BJ (cell line): ENCODE measurements around the gene ATP11A. TPM values are rescaled to one million over a fixed set of nuclear protein-coding genes. Genes with fewer than 3 reads are reported as not detected.

ENCODE experiments used
- CTCF ChIA-PET: fragments of 350-600 bp; formaldehyde crosslinking; extraction: SDS; loops from one replicate; lab custom pipeline; 2021; ENCODE audit warnings: antibody characterized with exemption, inconsistent platforms; lab: Yijun Ruan, JAX
- POLR2A ChIA-PET: fragments of 300-600 bp; sonication (Branson Sonifier 250); formaldehyde crosslinking; extraction: SDS; loops from one replicate; lab custom pipeline; 2021; ENCODE audit warnings: antibody characterized with exemption; lab: Charles Lee
- DNase-seq: peaks from one replicate; pipeline ENCODE4 v3.0.0-alpha.2; 2011; ENCODE audit warnings: low read depth
- H3K27me3 ChIP-seq: 2 replicates; pipeline ENCODE4 v1.6.0; 2011; ENCODE audit warnings: low read length; ENCODE audit not compliant: control insufficient read depth, insufficient read depth
- H3K36me3 ChIP-seq: 2 replicates; pipeline ENCODE4 v1.5.1; 2011; ENCODE audit warnings: low read length; ENCODE audit not compliant: control insufficient read depth, insufficient read depth
- H3K4me3 ChIP-seq: 2 replicates; pipeline ENCODE4 v1.5.1; 2011; ENCODE audit warnings: low read depth, mild to moderate bottlenecking, control low read depth, low read length
- CTCF ChIP-seq: IDR thresholded peaks from 2 replicates; pipeline ENCODE4 v1.5.1; 2011; ENCODE audit warnings: low read depth, mild to moderate bottlenecking, control low read depth, inconsistent platforms, low read length, moderate library complexity; ENCODE audit not compliant: insufficient read depth
- polyA plus RNA-seq: library from polyadenylated mRNA; depleted of rRNA; stranded (reverse); fragments of >200 nt; gene quantifications from 2 replicates; pipeline ENCODE4 v1.2.3, GENCODE V29; 2011

The ATP11A gene
- polyA plus RNA-seq, 1 experiment = 1.9 TPM

GRCh38 chr13:112852808-112853207, 163.0 kb downstream of the ATP11A start:
- ChIA-PET CTCF (no interaction called here), POLR2A (no interaction called here)
- Histone ChIP-seq H3K36me3 (peaks cover 2% of the 10 kb centered on the region), H3K4me3 (no peak overlapping the region), H3K27me3 (no peaks in the 10 kb centered on the region)
- TF ChIP-seq CTCF = no peak
- DNase-seq = no peak

GRCh38 chr13:112854321-112854720, 164.5 kb downstream of the ATP11A start:
- DNase-seq = no peak
- H3K4me3 ChIP-seq = no peak overlapping the region
- CTCF ChIA-PET = no interaction called here
- TF ChIP-seq CTCF = no peak
- POLR2A ChIA-PET = no interaction called here
- peaks cover 5% of the 10 kb centered on the region for H3K36me3 ChIP-seq
- H3K27me3 ChIP-seq = no peaks in the 10 kb centered on the region

- no peak for DNase-seq
- CTCF ChIA-PET = no interaction called here
- Histone ChIP-seq H3K27me3 (no peaks in the 10 kb centered on the region), H3K36me3 (peaks cover 5% of the 10 kb centered on the region), H3K4me3 (no peak overlapping the region)
- POLR2A ChIA-PET = no interaction called here
- TF ChIP-seq CTCF = no peak
Observed at GRCh38 chr13:112855859-112856258, 166.0 kb downstream of the ATP11A start.

GRCh38 chr13:112857914-112858490, 168.2 kb downstream of the ATP11A start:
- H3K27me3 ChIP-seq = no peaks in the 10 kb centered on the region
- CTCF ChIA-PET = interaction anchor here (1.0 kb wide), 2 partner anchors 16 to 33 kb away, joined by 3 read pairs; no protein-coding TSS in a partner anchor
- H3K4me3 ChIP-seq = no peak overlapping the region
- H3K36me3 ChIP-seq = peaks cover 5% of the 10 kb centered on the region
- POLR2A ChIA-PET = no interaction called here
- no peak for DNase-seq
- TF ChIP-seq CTCF = no peak

- CTCF ChIA-PET = interaction anchor here (0.7 to 1.4 kb wide), 3 partner anchors 15 to 238 kb away, joined by 3 to 5 read pairs (median 5); no protein-coding TSS in a partner anchor
- POLR2A ChIA-PET = interaction anchor here (0.6 kb wide), 1 partner anchor 231 kb away, joined by 9 read pairs; no protein-coding TSS in a partner anchor
- Histone ChIP-seq H3K36me3 (peaks cover 3% of the 10 kb centered on the region), H3K4me3 (no peak overlapping the region), H3K27me3 (no peaks in the 10 kb centered on the region)
- no peak for DNase-seq
- TF ChIP-seq CTCF = no peak
Observed at GRCh38 chr13:112859128-112859816, 169.4 kb downstream of the ATP11A start.
